ENCODE measurements around the gene DTNBP1. TPM values are rescaled to one million over a fixed set of nuclear protein-coding genes. Genes with fewer than 3 reads are reported as not detected.

The DTNBP1 gene
- total RNA-seq, 1 experiment from 2014 or later, result 28.2 TPM

GRCh38 chr6:15581751-15582150 is 81.1 kb downstream of the DTNBP1 start:
- intact Hi-C loops (cut with micrococcal nuclease; ENCODE audit: unreplicated experiment), result no loop called here
- no peak for DNase-seq (ENCODE audit: low spot score)
- no TSS peak for BruUV-seq (replicated peaks)
- CTCF ChIA-PET, result no interaction called here
- POLR2A ChIA-PET (ENCODE audit: low non-redundant PET), result interaction anchor here (0.6 kb wide), 1 partner anchor 1954 kb away, joined by 3 read pairs; no protein-coding TSS in a partner anchor
- Histone ChIP-seq H3K36me3 (ENCODE audit: insufficient read depth, low read length, poor library complexity, severe bottlenecking) (no peaks in the 10 kb centered on the region), H3K27ac (ENCODE audit: low read depth, low read length, poor library complexity, severe bottlenecking) (no peak overlapping the region), H3K9me3 (ENCODE audit: low read depth, low read length, poor library complexity, severe bottlenecking) (no peaks in the 10 kb centered on the region), H3K4me1 (ENCODE audit: insufficient read depth, low read length, poor library complexity, severe bottlenecking) (peaks cover 7% of the 10 kb centered on the region), H3K27me3 (replicated peaks; ENCODE audit: insufficient read depth, low read depth, low read length, poor library complexity) (no peaks in the 10 kb centered on the region), H3K4me3 (ENCODE audit: low read depth, low read length, poor library complexity, severe bottlenecking) (no peak overlapping the region)
- TF ChIP-seq EZH2 (IDR thresholded peaks at IDR 0.05; ENCODE audit: borderline replicate concordance, low read depth, low read length, poor library complexity, severe bottlenecking) (no peak), CTCF (conservative IDR thresholded peaks at IDR 0.05; ENCODE audit: low read depth, low read length) (no peak)

- no peaks in the 10 kb centered on the region for H3K9me3 ChIP-seq (ENCODE audit: low read depth, low read length, poor library complexity, severe bottlenecking)
- H3K4me3 ChIP-seq (ENCODE audit: low read depth, low read length, poor library complexity, severe bottlenecking), result no peak overlapping the region
- no TSS peak for BruUV-seq (replicated peaks)
- CTCF ChIA-PET, result no interaction called here
- intact Hi-C loops (cut with micrococcal nuclease; ENCODE audit: unreplicated experiment), result no loop called here
- peaks cover under 1% of the 10 kb centered on the region for H3K4me1 ChIP-seq (ENCODE audit: insufficient read depth, low read length, poor library complexity, severe bottlenecking)
- POLR2A ChIA-PET (ENCODE audit: low non-redundant PET), result no interaction called here
- H3K27me3 ChIP-seq (replicated peaks; ENCODE audit: insufficient read depth, low read depth, low read length, poor library complexity), result no peaks in the 10 kb centered on the region
- H3K27ac ChIP-seq (ENCODE audit: low read depth, low read length, poor library complexity, severe bottlenecking), result no peak overlapping the region
- TF ChIP-seq EZH2 (IDR thresholded peaks at IDR 0.05; ENCODE audit: borderline replicate concordance, low read depth, low read length, poor library complexity, severe bottlenecking), result no peak
- no peak for TF ChIP-seq CTCF (conservative IDR thresholded peaks at IDR 0.05; ENCODE audit: low read depth, low read length)
- DNase-seq (ENCODE audit: low spot score), result no peak
- no peaks in the 10 kb centered on the region for H3K36me3 ChIP-seq (ENCODE audit: insufficient read depth, low read length, poor library complexity, severe bottlenecking)
Measured at GRCh38 chr6:15580326-15580725, 82.5 kb downstream of the DTNBP1 start.

GRCh38 chr6:15578716-15579391 is 84.0 kb downstream of the DTNBP1 start:
- POLR2A ChIA-PET (ENCODE audit: low non-redundant PET), result no interaction called here
- H3K9me3 ChIP-seq (ENCODE audit: low read depth, low read length, poor library complexity, severe bottlenecking), result no peaks in the 10 kb centered on the region
- CTCF ChIA-PET, result interaction anchor here (0.5 kb wide), 1 partner anchor 1996 kb away, joined by 3 read pairs; no protein-coding TSS in a partner anchor
- H3K27ac ChIP-seq (ENCODE audit: low read depth, low read length, poor library complexity, severe bottlenecking), result no peak overlapping the region
- no peaks in the 10 kb centered on the region for H3K4me1 ChIP-seq (ENCODE audit: insufficient read depth, low read length, poor library complexity, severe bottlenecking)
- DNase-seq (ENCODE audit: low spot score), result no peak
- no TSS peak for BruUV-seq (replicated peaks)
- no peak for TF ChIP-seq CTCF (conservative IDR thresholded peaks at IDR 0.05; ENCODE audit: low read depth, low read length)
- TF ChIP-seq EZH2 (IDR thresholded peaks at IDR 0.05; ENCODE audit: borderline replicate concordance, low read depth, low read length, poor library complexity, severe bottlenecking), result no peak
- intact Hi-C loops (cut with micrococcal nuclease; ENCODE audit: unreplicated experiment), result no loop called here
- no peak overlapping the region for H3K4me3 ChIP-seq (ENCODE audit: low read depth, low read length, poor library complexity, severe bottlenecking)
- no peaks in the 10 kb centered on the region for H3K27me3 ChIP-seq (replicated peaks; ENCODE audit: insufficient read depth, low read depth, low read length, poor library complexity)
- H3K36me3 ChIP-seq (ENCODE audit: insufficient read depth, low read length, poor library complexity, severe bottlenecking), result no peaks in the 10 kb centered on the region

All from A673 (cell line).